ENCODE data around the gene DENND1C. TPM values are rescaled to one million over a fixed set of nuclear protein-coding genes. Genes with fewer than 3 reads are reported as not detected.

DENND1C gene
- polyA plus RNA-seq, 2 donors, result 1.8 to 3.9 TPM

DNA sequence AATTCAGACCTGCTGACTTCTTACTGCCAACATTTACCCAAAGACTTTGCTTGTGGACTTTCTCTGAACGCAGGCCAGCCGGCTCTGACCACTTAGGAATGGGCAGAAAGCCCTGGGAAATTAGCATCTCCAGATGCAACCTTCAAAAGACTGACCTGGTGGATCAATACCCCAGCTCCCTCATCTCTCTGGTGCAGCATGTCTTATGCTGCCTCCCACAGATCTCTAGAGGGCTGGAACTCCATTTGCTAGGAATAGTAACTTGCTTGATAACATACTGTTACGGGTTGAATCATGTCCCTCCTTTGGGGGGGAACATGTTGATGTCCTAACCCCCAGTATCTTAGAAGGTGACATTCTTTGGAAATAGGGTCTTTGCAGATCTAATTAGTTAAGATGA, 35.1 kb downstream of the DENND1C start:
- Histone ChIP-seq H3K27me3 (ENCODE audit: control insufficient read depth in 1 of 2, insufficient read depth in 2 of 2, low read length in 2 of 2) (no peaks in the 10 kb centered on the region), H3K4me3 (ENCODE audit: low read depth in 1 of 2, low read length in 2 of 2) (no peak overlapping the region), H3K27ac (ENCODE audit: low read depth in 2 of 2, low read length in 1 of 2) (no peak overlapping the region), H3K36me3 (ENCODE audit: control insufficient read depth in 2 of 2, insufficient read depth in 2 of 2, low read length in 1 of 2) (peaks cover 5 to 9% of the 10 kb centered on the region in 2 donors), H3K9me3 (ENCODE audit: control insufficient read depth in 2 of 2, insufficient read depth in 1 of 2, low read depth in 1 of 2, low read length in 1 of 2) (peaks cover 0 to 3% of the 10 kb centered on the region in 2 donors), H3K4me1 (ENCODE audit: control insufficient read depth in 2 of 2, insufficient read depth in 2 of 2, low read length in 1 of 2) (no peaks in the 10 kb centered on the region)
- 95 to 99% methylated on average over 3 of the region's 3 CpGs for WGBS, 2 donors

DNA sequence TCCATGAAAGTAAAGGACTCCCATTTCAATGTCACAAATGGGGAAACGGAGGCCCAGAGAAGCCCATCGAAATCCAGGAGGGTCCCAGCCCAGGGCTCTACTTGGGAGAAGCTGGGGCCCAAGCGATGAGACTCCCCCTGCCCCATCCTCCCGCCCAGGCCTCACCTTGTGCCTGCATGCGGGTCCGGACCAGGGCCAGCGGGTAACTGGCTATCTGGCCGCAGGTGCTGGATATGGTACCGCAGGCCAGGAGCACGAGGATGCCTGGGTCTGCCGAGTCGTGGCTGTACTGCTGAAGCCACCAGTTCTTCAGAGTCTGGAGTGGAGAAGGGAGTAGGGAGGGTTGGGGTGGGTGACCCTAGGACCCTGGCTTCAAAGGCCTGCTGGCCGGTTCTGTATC, 37.6 kb downstream of the DENND1C start:
- Histone ChIP-seq H3K9me3 (ENCODE audit: control insufficient read depth in 2 of 2, insufficient read depth in 1 of 2, low read depth in 1 of 2, low read length in 1 of 2) (peaks cover 0 to 3% of the 10 kb centered on the region in 2 donors), H3K4me1 (ENCODE audit: control insufficient read depth in 2 of 2, insufficient read depth in 2 of 2, low read length in 1 of 2) (no peaks in the 10 kb centered on the region), H3K36me3 (ENCODE audit: control insufficient read depth in 2 of 2, insufficient read depth in 2 of 2, low read length in 1 of 2) (peaks cover 5 to 6% of the 10 kb centered on the region in 2 donors), H3K4me3 (ENCODE audit: low read depth in 1 of 2, low read length in 2 of 2) (no peak overlapping the region), H3K27me3 (ENCODE audit: control insufficient read depth in 1 of 2, insufficient read depth in 2 of 2, low read length in 2 of 2) (no peaks in the 10 kb centered on the region), H3K27ac (ENCODE audit: low read depth in 2 of 2, low read length in 1 of 2) (no peak overlapping the region)
- WGBS, 2 donors, result 90 to 93% methylated on average over 13 of the region's 13 CpGs

DNA sequence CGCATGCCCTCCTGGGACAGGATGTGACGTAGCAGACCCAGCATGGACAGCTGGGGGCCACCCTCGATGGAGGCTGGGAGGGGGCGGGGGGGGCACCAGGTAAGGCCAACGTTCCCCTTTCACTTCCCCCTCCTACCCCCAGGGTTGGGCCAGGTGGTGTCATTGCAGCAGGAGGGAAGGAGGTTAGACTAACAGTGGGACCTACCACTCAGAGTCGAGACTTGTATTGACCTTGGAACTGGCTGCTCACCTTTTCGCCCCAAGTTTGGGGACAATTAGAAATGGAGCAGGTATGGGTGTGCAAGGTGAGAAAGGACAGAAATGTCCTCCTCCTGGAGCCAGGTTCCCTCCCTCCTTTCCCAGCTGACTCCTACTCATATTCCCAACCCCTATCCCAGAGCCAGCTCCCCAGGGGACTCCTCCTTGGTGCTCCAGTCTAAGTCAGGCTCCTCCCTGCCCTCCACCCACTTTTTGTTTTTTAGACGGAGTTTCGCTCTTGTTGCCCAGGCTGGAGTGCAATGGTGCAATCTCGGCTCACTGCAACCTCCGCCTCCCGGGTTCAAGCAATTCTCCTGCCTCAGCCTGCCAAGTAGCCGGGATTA, 39.4 kb downstream of the DENND1C start:
- Histone ChIP-seq H3K4me3 (ENCODE audit: low read depth in 1 of 2, low read length in 2 of 2) (no peak overlapping the region), H3K27me3 (ENCODE audit: control insufficient read depth in 1 of 2, insufficient read depth in 2 of 2, low read length in 2 of 2) (no peaks in the 10 kb centered on the region), H3K36me3 (ENCODE audit: control insufficient read depth in 2 of 2, insufficient read depth in 2 of 2, low read length in 1 of 2) (peaks cover 5 to 6% of the 10 kb centered on the region in 2 donors), H3K27ac (ENCODE audit: low read depth in 2 of 2, low read length in 1 of 2) (no peak overlapping the region), H3K4me1 (ENCODE audit: control insufficient read depth in 2 of 2, insufficient read depth in 2 of 2, low read length in 1 of 2) (no peaks in the 10 kb centered on the region), H3K9me3 (ENCODE audit: control insufficient read depth in 2 of 2, insufficient read depth in 1 of 2, low read depth in 1 of 2, low read length in 1 of 2) (peaks cover 0 to 3% of the 10 kb centered on the region in 2 donors)
- WGBS, 2 donors, result 73 to 87% methylated on average over 13 of the region's 13 CpGs

DNA sequence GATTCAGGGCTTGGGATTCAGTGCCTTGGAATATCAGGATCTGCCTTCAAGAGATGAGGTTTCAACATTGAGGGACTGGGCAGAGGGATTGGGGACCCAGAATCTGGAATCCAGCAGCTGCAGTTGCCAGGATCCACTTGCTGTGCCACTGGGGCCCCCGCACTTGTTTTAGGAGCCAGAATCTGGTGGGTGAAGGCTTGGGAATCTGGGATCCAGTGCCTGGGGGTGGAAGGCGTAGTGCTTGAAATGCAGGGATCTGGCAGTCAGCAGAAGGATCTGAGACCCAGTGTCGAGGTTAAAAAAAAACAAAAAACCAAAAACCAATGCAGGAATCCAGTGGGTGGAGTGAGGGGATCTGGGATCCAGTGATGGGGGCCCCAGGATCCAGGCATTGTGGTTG, 40.7 kb downstream of the DENND1C start:
- H3K36me3 ChIP-seq (ENCODE audit: control insufficient read depth in 2 of 2, insufficient read depth in 2 of 2, low read length in 1 of 2), result peaks cover 5 to 6% of the 10 kb centered on the region in 2 donors
- no peaks in the 10 kb centered on the region for H3K27me3 ChIP-seq (ENCODE audit: control insufficient read depth in 1 of 2, insufficient read depth in 2 of 2, low read length in 2 of 2)
- 81 to 87% methylated on average over 3 of the region's 3 CpGs for WGBS, 2 donors
- H3K4me3 ChIP-seq (ENCODE audit: low read depth in 1 of 2, low read length in 2 of 2), result no peak overlapping the region
- no peak overlapping the region for H3K27ac ChIP-seq (ENCODE audit: low read depth in 2 of 2, low read length in 1 of 2)
- no peaks in the 10 kb centered on the region for H3K4me1 ChIP-seq (ENCODE audit: control insufficient read depth in 2 of 2, insufficient read depth in 2 of 2, low read length in 1 of 2)
- peaks cover 0 to 3% of the 10 kb centered on the region in 2 donors for H3K9me3 ChIP-seq (ENCODE audit: control insufficient read depth in 2 of 2, insufficient read depth in 1 of 2, low read depth in 1 of 2, low read length in 1 of 2)

DNA sequence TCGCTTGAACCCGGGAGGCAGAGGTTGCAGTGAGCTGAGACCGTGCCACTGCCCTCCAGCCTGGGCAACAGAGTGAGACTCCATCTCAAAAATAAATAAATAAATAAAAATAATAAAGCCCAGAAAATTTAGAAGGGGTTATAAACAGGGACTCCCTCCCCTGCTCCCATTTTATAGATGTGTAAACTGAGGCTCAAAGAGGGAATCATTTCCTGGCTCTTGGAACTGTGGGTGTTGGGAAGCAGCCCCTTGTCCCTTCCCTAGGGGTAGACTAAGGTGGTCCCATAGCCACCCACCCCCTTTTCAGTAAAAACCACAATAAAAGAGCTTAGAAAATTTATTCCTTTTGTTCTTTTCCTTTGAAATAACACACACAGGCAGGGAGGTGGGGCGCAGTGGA, 41.8 kb downstream of the DENND1C start:
- 83 to 94% methylated on average over 4 of the region's 4 CpGs for WGBS, 2 donors
- Histone ChIP-seq H3K36me3 (ENCODE audit: control insufficient read depth in 2 of 2, insufficient read depth in 2 of 2, low read length in 1 of 2) (peaks cover 0 to 5% of the 10 kb centered on the region in 2 donors), H3K4me1 (ENCODE audit: control insufficient read depth in 2 of 2, insufficient read depth in 2 of 2, low read length in 1 of 2) (no peaks in the 10 kb centered on the region), H3K27ac (ENCODE audit: low read depth in 2 of 2, low read length in 1 of 2) (no peak overlapping the region), H3K4me3 (ENCODE audit: low read depth in 1 of 2, low read length in 2 of 2) (no peak overlapping the region), H3K27me3 (ENCODE audit: control insufficient read depth in 1 of 2, insufficient read depth in 2 of 2, low read length in 2 of 2) (no peaks in the 10 kb centered on the region), H3K9me3 (ENCODE audit: control insufficient read depth in 2 of 2, insufficient read depth in 1 of 2, low read depth in 1 of 2, low read length in 1 of 2) (no peaks in the 10 kb centered on the region)

DNA sequence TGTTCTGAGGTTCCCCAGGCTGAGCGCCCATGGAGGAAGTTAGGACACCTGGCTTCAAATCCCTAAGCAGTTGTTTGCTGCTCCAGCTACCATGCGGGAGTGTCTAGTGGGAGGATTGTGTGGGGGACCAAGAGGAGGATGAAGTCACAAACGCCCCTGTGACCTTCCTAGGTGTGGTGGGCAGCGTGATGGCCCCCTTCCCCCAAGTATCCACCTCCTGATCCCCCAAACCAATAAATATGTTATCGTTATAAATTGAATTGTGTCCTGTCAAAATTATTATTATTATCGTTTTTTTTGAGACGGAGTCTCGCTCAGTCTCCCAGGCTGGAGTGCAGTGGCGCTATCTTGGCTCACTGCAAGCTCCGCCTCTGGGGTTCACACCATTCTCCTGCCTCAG, 47.9 kb downstream of the DENND1C start, which contains the start of gene SLC25A41:
TSS of gene SLC25A41 (minus strand) at position 101 of the 400 bp plus-strand sequence. CDS start at position 31, 70 bp downstream.
- Histone ChIP-seq H3K4me3 (ENCODE audit: low read depth in 1 of 2, low read length in 2 of 2) (no peak within 1 kb of the TSS), H3K9me3 (ENCODE audit: control insufficient read depth in 2 of 2, insufficient read depth in 1 of 2, low read depth in 1 of 2, low read length in 1 of 2) (no peaks in the 10 kb centered on the region), H3K27me3 (ENCODE audit: control insufficient read depth in 1 of 2, insufficient read depth in 2 of 2, low read length in 2 of 2) (no peaks in the 10 kb centered on the region), H3K4me1 (ENCODE audit: control insufficient read depth in 2 of 2, insufficient read depth in 2 of 2, low read length in 1 of 2) (no peaks in the 10 kb centered on the region), H3K27ac (ENCODE audit: low read depth in 2 of 2, low read length in 1 of 2) (no peak within 1 kb of the TSS), H3K36me3 (ENCODE audit: control insufficient read depth in 2 of 2, insufficient read depth in 2 of 2, low read length in 1 of 2) (no peaks in the 10 kb centered on the region)
- 92 to 93% methylated on average over 10 of the region's 10 CpGs for WGBS, 2 donors

DNA sequence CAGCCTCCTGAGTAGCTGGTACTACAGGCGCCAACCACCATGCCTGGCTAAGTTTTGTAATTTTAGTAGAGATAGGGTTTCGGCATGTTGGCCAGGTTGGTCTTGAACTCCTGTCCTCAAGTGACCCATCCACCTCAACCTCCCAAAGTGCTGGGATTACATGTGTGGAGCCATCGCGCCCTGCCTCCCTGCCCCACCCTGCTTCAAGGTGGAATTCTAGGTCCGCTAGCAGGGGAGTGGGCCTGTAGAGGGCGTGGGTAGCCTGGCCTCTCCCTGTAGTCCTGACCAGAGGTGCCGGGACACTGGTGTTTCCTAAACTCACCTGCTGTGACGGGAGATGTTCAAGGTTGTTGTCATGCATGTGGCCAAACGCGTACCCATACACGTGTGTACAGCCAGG, 48.4 kb downstream of the DENND1C start:
- no peaks in the 10 kb centered on the region for H3K36me3 ChIP-seq (ENCODE audit: control insufficient read depth in 2 of 2, insufficient read depth in 2 of 2, low read length in 1 of 2)
- no peaks in the 10 kb centered on the region for H3K27me3 ChIP-seq (ENCODE audit: control insufficient read depth in 1 of 2, insufficient read depth in 2 of 2, low read length in 2 of 2)
- H3K4me1 ChIP-seq (ENCODE audit: control insufficient read depth in 2 of 2, insufficient read depth in 2 of 2, low read length in 1 of 2), result no peaks in the 10 kb centered on the region
- H3K4me3 ChIP-seq (ENCODE audit: low read depth in 1 of 2, low read length in 2 of 2), result no peak overlapping the region
- no peak overlapping the region for H3K27ac ChIP-seq (ENCODE audit: low read depth in 2 of 2, low read length in 1 of 2)
- no peaks in the 10 kb centered on the region for H3K9me3 ChIP-seq (ENCODE audit: control insufficient read depth in 2 of 2, insufficient read depth in 1 of 2, low read depth in 1 of 2, low read length in 1 of 2)
- 87 to 90% methylated on average over 11 of the region's 11 CpGs for WGBS, 2 donors

DNA sequence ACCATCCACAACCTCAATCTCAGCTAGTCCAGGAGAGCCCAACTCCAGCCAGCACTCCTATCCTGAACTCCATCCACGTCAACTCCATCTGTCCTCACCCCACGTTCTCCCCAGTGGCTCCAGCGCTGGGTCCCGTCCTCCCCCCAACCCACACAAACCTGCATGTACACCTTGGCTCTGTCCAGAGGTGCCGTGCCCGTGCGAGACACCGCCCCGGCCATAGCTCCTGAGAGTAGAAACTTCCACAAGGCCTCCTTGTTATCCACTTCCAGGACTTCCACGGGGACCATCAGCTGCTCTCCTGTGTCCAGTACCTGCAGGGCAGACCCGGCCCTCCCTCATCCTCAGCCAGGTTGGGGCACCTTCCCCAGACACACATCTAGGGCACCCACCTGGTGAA, 49.7 kb downstream of the DENND1C start:
- H3K36me3 ChIP-seq (ENCODE audit: control insufficient read depth in 2 of 2, insufficient read depth in 2 of 2, low read length in 1 of 2), result no peaks in the 10 kb centered on the region
- no peaks in the 10 kb centered on the region for H3K9me3 ChIP-seq (ENCODE audit: control insufficient read depth in 2 of 2, insufficient read depth in 1 of 2, low read depth in 1 of 2, low read length in 1 of 2)
- 93 to 94% methylated on average over 11 of the region's 11 CpGs for WGBS, 2 donors
- no peaks in the 10 kb centered on the region for H3K4me1 ChIP-seq (ENCODE audit: control insufficient read depth in 2 of 2, insufficient read depth in 2 of 2, low read length in 1 of 2)
- H3K27me3 ChIP-seq (ENCODE audit: control insufficient read depth in 1 of 2, insufficient read depth in 2 of 2, low read length in 2 of 2), result no peaks in the 10 kb centered on the region
- no peak overlapping the region for H3K27ac ChIP-seq (ENCODE audit: low read depth in 2 of 2, low read length in 1 of 2)
- H3K4me3 ChIP-seq (ENCODE audit: low read depth in 1 of 2, low read length in 2 of 2), result no peak overlapping the region

DNA sequence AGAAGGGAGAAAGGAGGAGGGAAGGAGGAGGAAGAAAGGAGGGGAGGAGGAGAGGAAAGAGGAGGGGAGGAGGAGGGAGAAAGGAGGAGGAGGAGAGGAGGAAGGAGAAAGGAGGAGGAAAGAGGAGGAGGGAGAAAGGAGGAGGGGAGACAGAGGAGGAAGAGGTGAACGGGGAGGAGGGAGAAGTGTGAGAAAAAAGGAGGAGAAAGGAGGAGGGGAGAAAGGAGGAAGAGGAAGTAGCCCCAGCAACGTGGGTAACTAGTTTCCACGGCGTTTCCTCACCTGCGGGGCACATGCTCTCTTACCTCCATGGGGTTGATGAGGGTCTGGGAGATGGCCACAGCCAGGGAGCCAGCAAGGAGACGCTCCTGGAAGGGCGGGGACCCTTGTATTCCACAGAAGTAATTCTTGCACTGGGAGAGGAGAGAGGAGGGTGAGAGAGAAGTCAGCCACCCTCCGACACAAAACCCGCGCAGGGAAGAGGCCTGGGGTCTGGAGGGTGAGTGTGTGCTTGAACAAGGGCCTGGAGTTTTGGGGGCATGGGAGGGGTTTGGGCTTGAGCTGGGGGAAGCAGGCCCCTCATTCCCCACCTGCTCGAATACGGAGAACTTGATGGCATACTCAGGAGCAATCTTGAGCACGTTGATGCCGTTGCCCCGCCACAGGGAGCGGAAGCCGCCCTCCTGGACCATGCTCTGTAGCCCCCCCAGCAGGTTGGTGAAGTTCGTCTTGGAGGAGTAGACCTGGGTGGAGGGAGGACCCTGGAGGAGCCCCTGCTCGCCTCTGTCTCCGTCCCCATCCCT, 52.0 kb downstream of the DENND1C start:
- Histone ChIP-seq H3K27ac (ENCODE audit: low read depth in 2 of 2, low read length in 1 of 2) (no peak overlapping the region), H3K4me3 (ENCODE audit: low read depth in 1 of 2, low read length in 2 of 2) (no peak overlapping the region), H3K36me3 (ENCODE audit: control insufficient read depth in 2 of 2, insufficient read depth in 2 of 2, low read length in 1 of 2) (no peaks in the 10 kb centered on the region), H3K9me3 (ENCODE audit: control insufficient read depth in 2 of 2, insufficient read depth in 1 of 2, low read depth in 1 of 2, low read length in 1 of 2) (no peaks in the 10 kb centered on the region), H3K27me3 (ENCODE audit: control insufficient read depth in 1 of 2, insufficient read depth in 2 of 2, low read length in 2 of 2) (no peaks in the 10 kb centered on the region), H3K4me1 (ENCODE audit: control insufficient read depth in 2 of 2, insufficient read depth in 2 of 2, low read length in 1 of 2) (peaks cover 0 to 3% of the 10 kb centered on the region in 2 donors)
- 66 to 67% methylated on average over 20 of the region's 20 CpGs for WGBS, 2 donors

All from esophagus (tissue), 2 donors.